IMR-90 (cell line): ENCODE measurements around the gene VPS72. TPM values are rescaled to one million over a fixed set of nuclear protein-coding genes. Genes with fewer than 3 reads are reported as not detected.

Source experiments
- BHLHE40 ChIP-seq: fragments of 150-350 bp; IDR thresholded peaks from 2 replicates; pipeline ENCODE4 v1.6.1; 2016; ENCODE audit warnings: mild to moderate bottlenecking, low read depth, low read length
- CHD1 ChIP-seq: IDR thresholded peaks from 2 replicates; pipeline ENCODE4 v1.6.1; 2012; ENCODE audit warnings: low read depth, low read length, improper control_type of control experiment
- NFE2L2 ChIP-seq: fragments of 150-350 bp; IDR thresholded peaks from 2 replicates; pipeline ENCODE4 v1.6.1; 2016; ENCODE audit warnings: low read depth, mild to moderate bottlenecking, low read length
- RFX5 ChIP-seq: IDR thresholded peaks from 2 replicates; pipeline ENCODE4 v1.8.0; 2012; ENCODE audit warnings: low read depth, mild to moderate bottlenecking, low read length, moderate library complexity
- SMC3 ChIP-seq: fragments of 150-350 bp; IDR thresholded peaks from 2 replicates; pipeline ENCODE4 v1.6.1; 2016; ENCODE audit warnings: low read depth, mild to moderate bottlenecking, antibody characterized with exemption, low read length, moderate library complexity
- USF2 ChIP-seq: fragments of 150-350 bp; IDR thresholded peaks from 2 replicates; pipeline ENCODE4 v1.6.1; 2017; ENCODE audit warnings: mild to moderate bottlenecking, antibody characterized with exemption, low read length, low read depth
- polyA plus RNA-seq, 3 experiments: library from polyadenylated mRNA; depleted of rRNA; stranded (reverse); fragments of >200 nt; gene quantifications; 2 replicates each; pipeline ENCODE4 v1.2.3, GENCODE V29; 2012; ENCODE audit warnings: low replicate concordance in 1 of 3
- total RNA-seq: library from RNA; depleted of rRNA; stranded (reverse); fragments of >200 nt; gene quantifications from 2 replicates; pipeline ENCODE4 v1.2.3, GENCODE V29; 2012

VPS72 gene
- total and polyA plus RNA-seq, 2 of the 4 experiments (the other 2 are of a cell fraction) = 51.3 to 62.3 TPM

GRCh38 chr1:151165281-151165737, 24.7 kb downstream of the VPS72 start (continued):
- no peak for TF ChIP-seq USF2
- TF ChIP-seq NFE2L2 = no peak
- TF ChIP-seq BHLHE40 = no peak
- no peak for TF ChIP-seq SMC3
- no peak for TF ChIP-seq CHD1
- no peak for TF ChIP-seq RFX5
